OCI-LY3 (cell line): Measurements from ENCODE around the gene NUCKS1.

Experiments
- H2AFZ ChIP-seq: fragments of 200-600, 300-600 bp; shearing (Covaris generic); 2 replicates; pipeline ENCODE4 v1.6.0; 2014; ENCODE audit warnings: antibody characterized with exemption, low read depth, low read length
- H3K27ac ChIP-seq: fragments of 200-600, 300-600 bp; sonication (generic); 2 replicates; pipeline ENCODE4 v1.5.1; 2014; ENCODE audit warnings: mild to moderate bottlenecking, low read length, moderate library complexity, mixed read lengths
- H3K27me3 ChIP-seq: fragments of 200-600, 300-600 bp; sonication (generic); 2 replicates; pipeline ENCODE4 v1.6.1; 2014; ENCODE audit warnings: low read depth, low read length, mixed read lengths
- H3K36me3 ChIP-seq: fragments of 200-600, 300-600 bp; sonication (generic); replicated peaks from 2 replicates; pipeline ENCODE3; 2014; ENCODE audit warnings: low read depth, low read length, mixed read lengths
- H3K4me1 ChIP-seq: fragments of 300-600, 200-600 bp; sonication (generic); 2 replicates; pipeline ENCODE4 v1.6.1; 2014; ENCODE audit warnings: low read length, mixed read lengths
- H3K4me2 ChIP-seq: fragments of 200-600, 300-600 bp; sonication (generic); 2 replicates; pipeline ENCODE4 v1.6.1; 2014; ENCODE audit warnings: low read length, mixed read lengths
- H3K4me3 ChIP-seq: fragments of 300-600, 200-600 bp; sonication (generic); 2 replicates; pipeline ENCODE4 v1.5.1; 2014; ENCODE audit warnings: antibody characterized with exemption, mild to moderate bottlenecking, low read length, moderate library complexity
- H3K79me2 ChIP-seq: fragments of 300-600, 200-600 bp; shearing (Covaris generic); 2 replicates; pipeline ENCODE4 v1.6.1; 2014; ENCODE audit warnings: mild to moderate bottlenecking, low read length, mixed read lengths
- H3K9ac ChIP-seq: fragments of 300-600, 200-600 bp; shearing (Covaris generic); 2 replicates; pipeline ENCODE4 v1.6.0; 2014; ENCODE audit warnings: mild to moderate bottlenecking, low read length, moderate library complexity
- H3K9me3 ChIP-seq: fragments of 200-600, 300-600 bp; shearing (Covaris generic); 2 replicates; pipeline ENCODE4 v1.6.1; 2014; ENCODE audit warnings: low read length, mixed read lengths; ENCODE audit not compliant: insufficient read depth
- H4K20me1 ChIP-seq: fragments of 200-600, 300-600 bp; sonication (generic); 2 replicates; pipeline ENCODE4 v1.6.1; 2016; ENCODE audit warnings: low read length, mixed read lengths; ENCODE audit not compliant: insufficient read depth
- EZH2phosphoT487 ChIP-seq: fragments of 200-600 bp; shearing (Covaris generic); IDR thresholded peaks from 2 replicates; pipeline ENCODE4 v1.6.1; 2018; ENCODE audit warnings: antibody characterized with exemption, mixed run types, low read depth

The NUCKS1 gene

DNA sequence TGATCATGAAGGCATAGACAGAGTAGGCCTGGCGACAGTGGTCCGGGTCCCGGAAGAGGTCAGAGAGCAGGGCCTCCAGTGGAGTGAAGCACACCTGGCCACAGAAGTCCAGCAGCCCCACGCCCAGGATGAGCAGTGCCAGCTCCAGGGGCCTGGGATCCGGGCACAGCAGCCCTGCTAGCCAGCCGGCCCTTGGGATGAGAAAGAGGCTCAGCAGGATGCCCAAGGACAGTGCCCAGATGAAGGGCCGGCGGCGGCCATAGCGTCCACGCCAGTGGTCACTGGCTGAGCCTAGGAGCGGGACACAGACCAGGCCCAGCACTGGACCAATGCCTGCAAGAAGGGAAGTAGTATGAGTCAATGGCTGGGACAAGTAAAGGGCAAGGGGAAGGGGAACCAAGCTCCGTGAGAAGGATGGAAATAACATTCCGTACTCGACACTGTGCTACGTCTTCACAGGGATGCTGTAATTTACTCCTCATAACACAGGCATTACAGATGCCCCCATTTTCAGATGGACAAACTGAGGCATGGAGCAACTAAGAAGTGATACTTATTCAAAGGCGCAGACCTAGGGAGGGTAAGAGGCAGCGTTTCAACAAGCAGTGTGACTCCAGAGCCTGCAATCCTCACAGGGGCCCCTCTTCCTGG lies 86.6 kb downstream of the NUCKS1 start:
- Histone ChIP-seq H3K4me1 (peaks cover 46% of the 10 kb centered on the region), H4K20me1 (no peaks in the 10 kb centered on the region), H2AFZ (no peak overlapping the region), H3K36me3 (peaks cover 24% of the 10 kb centered on the region), H3K9ac (no peak overlapping the region), H3K79me2 (peaks cover 26% of the 10 kb centered on the region), H3K27ac (no peak overlapping the region), H3K9me3 (no peaks in the 10 kb centered on the region), H3K4me2 (no peak overlapping the region), H3K4me3 (no peak overlapping the region), H3K27me3 (no peaks in the 10 kb centered on the region)
- TF ChIP-seq EZH2phosphoT487, result no peak
